Calu3 (cell line): ENCODE data around the gene CDK12. TPM values are rescaled to one million over a fixed set of nuclear protein-coding genes. Genes with fewer than 3 reads are reported as not detected.
"Not testable (repeated sequence)": the region's sequence is repeated elsewhere in the genome, so short reads cannot be mapped to it uniquely, and the experiment has no call there.

Experiments used
- Bru-seq: library from RNA; stranded (reverse); fragments of 400-500 nt; gene quantifications from one replicate; lab custom pipeline; 2021; lab: Mats Ljungman, UMichigan
- BruChase-seq, 2 experiments: library from RNA; stranded (reverse); fragments of 400-500 nt; gene quantifications; one replicate each; lab custom pipeline; 2021; lab: Mats Ljungman, UMichigan
- BruUV-seq: library from RNA; stranded (reverse); fragments of 400-500 nt; replicated peaks from 2 replicates; lab custom pipeline; 2021; lab: Mats Ljungman, UMichigan
- CTCF ChIA-PET: fragments of 300-600 bp; sonication (Branson Sonifier 250); formaldehyde crosslinking; loops from one replicate; lab custom pipeline; 2022; ENCODE audit warnings: antibody characterized with exemption; lab: Charles Lee
- DNase-seq: peaks from one replicate; pipeline ENCODE4 v3.0.0; 2022
- H3K27ac Mint-ChIP-seq: one replicate; pipeline ENCODE4 v1.8.0; 2022; ENCODE audit warnings: mixed read lengths; ENCODE audit not compliant: unreplicated experiment
- H3K27me3 Mint-ChIP-seq: one replicate; pipeline ENCODE4 v1.8.0; 2022; ENCODE audit warnings: mixed read lengths; ENCODE audit not compliant: unreplicated experiment
- H3K36me3 Mint-ChIP-seq: one replicate; pipeline ENCODE4 v1.8.0; 2022; ENCODE audit warnings: mild to moderate bottlenecking, moderate library complexity, mixed read lengths; ENCODE audit not compliant: insufficient read depth, unreplicated experiment
- H3K4me1 Mint-ChIP-seq: one replicate; pipeline ENCODE4 v1.8.0; 2022; ENCODE audit warnings: mild to moderate bottlenecking, low read depth, mixed read lengths; ENCODE audit not compliant: unreplicated experiment
- H3K4me3 Mint-ChIP-seq: one replicate; pipeline ENCODE4 v1.8.0; 2022; ENCODE audit warnings: mild to moderate bottlenecking, low read depth, moderate library complexity, mixed read lengths; ENCODE audit not compliant: unreplicated experiment
- H3K9me3 Mint-ChIP-seq: one replicate; pipeline ENCODE4 v1.8.0; 2022; ENCODE audit warnings: low read depth, mixed read lengths; ENCODE audit not compliant: unreplicated experiment
- CTCF ChIP-seq: fragments of 200-600 bp; IDR thresholded peaks from one replicate; pipeline ENCODE4 v1.8.0; 2022; ENCODE audit warnings: antibody characterized with exemption; ENCODE audit not compliant: unreplicated experiment
- intact Hi-C: fragments of 100-400 bp; cut with micrococcal nuclease; formaldehyde crosslinking; loops from one replicate; pipeline ENCODE4 v1.10.0; 2022; ENCODE audit not compliant: unreplicated experiment
- long read RNA-seq: library from polyadenylated mRNA; stranded (forward); transcript quantifications from one replicate; pipeline ENCODE4 v2.0.0, GENCODE V29; 2022
- total RNA-seq: library from RNA; stranded (reverse); gene quantifications from 2 replicates; pipeline ENCODE4 v1.2.3, GENCODE V29; 2022

The CDK12 gene
- total RNA-seq: 321 and 329 TPM in 2 replicates
- Bru-seq, nascent RNA: percentile 98 among the genes with signal in this experiment
- BruChase-seq, experiment 1, labeled RNA remaining after a 6-hour chase: percentile 97 among the genes with signal in this experiment
- percentile 99 among the genes with signal in this experiment for BruChase-seq, experiment 2, labeled RNA remaining after a 2-hour chase
- long read RNA-seq, full-length matches to known transcripts: 9 of 50 reads
- long read RNA-seq, partial matches to known transcripts: 8 of 50 reads
- long read RNA-seq, other reads (novel, unspliced or antisense): 33 of 50 reads

- Mint-ChIP-seq H3K27ac (peak within 1 kb of the TSS; percentile 92), H3K9me3 (no peaks in the 10 kb centered on the region), H3K4me3 (peak within 1 kb of the TSS; percentile 79), H3K27me3 (no peaks in the 10 kb centered on the region), H3K36me3 (peaks cover 66% of the 10 kb centered on the region), H3K4me1 (peaks cover 20% of the 10 kb centered on the region)
- BruUV-seq: TSS peak; percentile 98
- CTCF ChIA-PET: interaction anchor here (0.5 to 6.2 kb wide), 48 partner anchors 10 to 1847 kb away, joined by 3 to 149 read pairs (median 4); partner anchors contain the start of genes ERBB2, FBXL20, MED1 and PNMT
- no peak for TF ChIP-seq CTCF
- intact Hi-C loops: loop anchor here (1.0 to 10.0 kb wide), 2 partner anchors 10 to 223 kb away; partner anchors contain the start of genes MED1 and PGAP3
- peak; percentile 100 for DNase-seq
Observed at GRCh38 chr17:39461113-39461925, at the start of gene CDK12. CDK12 (plus strand) TSS chr17:39461486; CDS start chr17:39462072, 586 bp downstream.

DNA sequence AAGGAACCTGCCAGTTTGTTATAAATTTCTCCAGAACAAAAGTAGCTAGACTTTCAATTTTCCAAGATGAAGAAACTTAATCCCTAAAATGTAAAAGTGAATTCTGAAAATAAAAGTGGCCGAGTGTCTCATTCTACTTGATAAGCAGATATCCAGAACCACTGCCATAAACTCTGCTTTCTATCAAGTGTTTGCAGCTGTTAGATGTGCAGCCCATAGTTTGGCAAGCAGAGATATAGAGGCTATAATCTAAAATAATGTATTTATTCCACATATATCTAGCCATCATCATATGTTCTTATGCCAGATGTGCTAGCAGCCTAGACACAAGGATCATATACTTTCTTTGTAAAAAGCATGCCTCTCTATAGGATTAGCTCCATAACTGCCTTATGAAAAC, 45.1 kb upstream of the CDK12 start:
- DNase-seq: no peak
- H3K9me3 Mint-ChIP-seq: no peaks in the 10 kb centered on the region
- H3K36me3 Mint-ChIP-seq: peaks cover 100% of the 10 kb centered on the region
- no peak for TF ChIP-seq CTCF
- H3K27me3 Mint-ChIP-seq: no peaks in the 10 kb centered on the region
- no peaks in the 10 kb centered on the region for H3K4me1 Mint-ChIP-seq
- CTCF ChIA-PET: interaction anchor here (0.5 to 1.1 kb wide), 3 partner anchors 10 to 59 kb away, joined by 3 to 7 read pairs (median 5); no protein-coding TSS in a partner anchor
- intact Hi-C loops: no loop called here
- H3K4me3 Mint-ChIP-seq: no peak overlapping the region
- no TSS peak for BruUV-seq
- H3K27ac Mint-ChIP-seq: no peak overlapping the region

DNA sequence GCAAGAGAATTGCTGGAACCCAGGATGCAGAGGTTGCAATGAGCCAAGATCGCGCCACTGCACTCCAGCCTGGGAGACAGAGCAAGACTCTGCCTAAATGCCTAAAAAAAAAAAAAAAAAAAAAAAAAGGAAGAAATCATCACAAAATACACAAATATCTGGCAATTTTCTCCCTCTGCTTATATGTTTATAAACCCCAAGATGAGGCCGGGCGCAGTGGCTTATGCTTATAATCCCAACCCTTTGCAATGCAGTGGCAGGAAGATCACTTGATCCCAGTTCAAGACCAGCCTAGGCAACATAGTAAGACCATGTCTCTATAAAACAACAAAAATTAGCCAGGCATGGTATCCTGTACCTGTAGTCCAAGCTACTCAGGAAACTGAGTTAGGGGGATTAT, 31.7 kb upstream of the CDK12 start:
- no peaks in the 10 kb centered on the region for H3K4me1 Mint-ChIP-seq
- H3K4me3 Mint-ChIP-seq: no peak overlapping the region
- H3K36me3 Mint-ChIP-seq: peaks cover 97% of the 10 kb centered on the region
- no peaks in the 10 kb centered on the region for H3K27me3 Mint-ChIP-seq
- intact Hi-C loops: no loop called here
- no peak overlapping the region for H3K27ac Mint-ChIP-seq
- no peak for TF ChIP-seq CTCF
- no peaks in the 10 kb centered on the region for H3K9me3 Mint-ChIP-seq
- CTCF ChIA-PET: interaction anchor here (0.6 to 0.7 kb wide), 6 partner anchors 11 to 1104 kb away, joined by 3 to 8 read pairs (median 4); partner anchors contain the start of gene MED1
- BruUV-seq: no TSS peak
- no peak for DNase-seq

- intact Hi-C loops, H3K4me1 Mint-ChIP-seq, H3K9me3 Mint-ChIP-seq, DNase-seq, H3K27ac Mint-ChIP-seq, H3K4me3 Mint-ChIP-seq, BruUV-seq, H3K27me3 Mint-ChIP-seq: not testable (repeated sequence)
- H3K36me3 Mint-ChIP-seq: peaks cover 100% of the 10 kb centered on the region
- CTCF ChIA-PET: interaction anchor here (0.7 to 0.9 kb wide), 3 partner anchors 8 to 685 kb away, joined by 3 to 4 read pairs (median 3); partner anchors contain the start of gene CDK12
Observed at GRCh38 chr17:39439868-39440267, 21.4 kb upstream of the CDK12 start.
